ENCODE results near the gene KAZN. TPM values are rescaled to one million over a fixed set of nuclear protein-coding genes. Genes with fewer than 3 reads are reported as not detected.
A peak's percentile ranks its signal among the peaks of the same experiment; 100 is the strongest.

Gene KAZN
- total RNA-seq, 1 experiment from 2014 or later: 1.6 TPM

DNA sequence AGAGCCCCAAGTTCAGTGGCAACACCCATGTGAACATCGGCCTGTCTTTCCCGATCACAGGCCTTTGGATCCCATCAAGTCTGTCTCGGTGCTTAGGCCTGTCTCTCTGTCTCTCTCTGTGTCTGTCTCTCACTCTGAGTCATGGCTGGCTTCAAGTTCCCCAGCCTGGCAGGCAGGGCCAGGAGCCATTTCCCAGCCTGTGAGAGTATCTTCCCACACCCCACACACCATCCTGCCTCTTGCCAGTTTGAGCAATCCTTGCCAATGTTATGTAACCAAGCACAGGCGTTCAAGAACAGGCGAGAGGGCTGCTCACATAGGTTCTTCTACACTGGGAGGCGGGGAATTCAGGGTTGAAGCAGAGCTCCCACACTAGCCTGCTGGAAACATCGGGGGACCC is 485.1 kb downstream of the KAZN start:
- no peak for DNase-seq (ENCODE audit: low spot score)

DNA sequence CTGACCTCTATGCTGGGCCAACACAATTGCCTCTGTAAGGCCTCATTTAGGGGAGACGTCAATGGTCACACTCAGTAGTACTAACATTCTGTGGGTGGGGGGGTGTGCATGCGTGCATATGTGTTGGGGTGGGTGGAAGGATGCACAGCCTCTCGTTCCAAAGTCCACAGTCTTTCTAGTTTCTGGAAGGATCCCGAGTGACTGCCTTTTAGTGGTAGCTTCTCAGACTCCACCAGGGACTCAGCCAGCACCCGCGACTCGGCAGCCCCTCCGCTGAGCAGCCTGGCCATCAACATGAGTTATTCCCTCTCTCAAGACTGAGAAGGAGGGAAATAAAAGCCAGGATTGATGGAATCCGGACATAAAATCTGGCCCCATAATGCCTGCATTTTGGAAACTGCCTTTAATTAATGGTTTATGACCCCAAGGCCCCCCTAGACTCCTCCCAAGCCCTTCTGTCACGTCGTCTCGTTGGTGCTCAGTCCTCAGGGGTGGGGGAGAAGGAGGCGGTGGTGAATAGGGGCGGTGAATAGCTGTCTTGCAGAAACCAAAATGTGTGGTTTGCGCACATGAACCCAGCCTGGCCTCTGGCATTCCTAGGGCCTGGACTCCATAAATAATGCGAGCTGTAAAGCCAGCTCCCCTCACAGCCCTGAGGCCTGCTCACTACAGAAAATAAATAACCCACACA is 489.9 kb downstream of the KAZN start:
- DNase-seq (ENCODE audit: low spot score): no peak

DNA sequence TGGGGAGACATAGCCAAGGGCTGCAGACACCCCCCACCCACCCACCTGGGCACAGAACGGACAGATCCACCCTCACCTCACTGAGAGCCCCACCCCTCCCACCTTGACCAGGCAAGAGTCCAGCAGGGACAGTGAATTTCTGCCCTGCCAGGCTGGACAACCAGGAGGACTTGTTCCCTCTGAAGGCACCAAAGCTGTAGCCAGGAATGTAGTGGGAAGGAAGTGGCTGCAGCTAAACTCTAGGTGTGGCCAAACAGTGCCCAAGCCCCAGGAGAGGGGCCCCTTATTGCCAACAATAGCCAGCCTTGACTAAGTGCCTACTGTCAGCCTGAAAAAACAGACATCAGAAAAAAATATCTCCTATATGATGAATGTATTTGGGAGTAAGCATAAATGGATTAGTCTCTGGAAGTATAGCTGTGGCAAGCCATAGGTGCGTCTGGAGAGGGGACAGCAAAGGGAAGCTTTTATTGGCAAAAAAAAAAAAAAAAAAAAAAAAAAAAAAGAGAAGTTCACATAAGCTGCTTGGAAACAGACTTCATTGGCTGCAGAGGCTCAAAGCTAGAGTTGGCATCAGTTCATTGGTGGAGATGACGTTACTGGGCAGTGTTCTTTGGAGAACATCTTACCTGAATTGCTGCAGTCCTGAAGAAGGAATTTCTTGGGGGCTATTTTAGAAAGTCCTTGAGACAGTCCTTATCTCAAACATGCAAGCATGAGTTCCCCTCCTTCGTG is 490.9 kb downstream of the KAZN start:
- no peak for DNase-seq (ENCODE audit: low spot score)

DNA sequence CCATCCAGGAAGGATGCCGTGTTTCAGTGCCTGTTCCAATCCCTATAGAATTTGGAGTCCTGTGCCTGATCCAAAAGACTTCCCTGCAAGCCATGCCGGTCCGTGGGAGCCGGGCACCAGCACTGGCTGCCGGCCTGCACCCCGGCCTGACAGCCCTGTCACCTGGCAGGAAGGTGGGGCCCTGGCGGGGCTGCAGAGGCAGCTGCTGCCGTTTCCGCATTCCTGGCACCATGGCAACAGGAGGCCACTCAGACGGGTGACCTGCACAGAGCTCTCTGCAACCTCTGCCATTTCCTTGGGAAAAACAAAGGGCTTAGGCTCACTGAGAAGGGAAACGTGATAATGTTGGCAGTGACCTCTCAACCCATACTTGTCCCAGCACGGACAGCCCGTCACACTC is 491.9 kb downstream of the KAZN start:
- DNase-seq (ENCODE audit: low spot score): no peak

DNA sequence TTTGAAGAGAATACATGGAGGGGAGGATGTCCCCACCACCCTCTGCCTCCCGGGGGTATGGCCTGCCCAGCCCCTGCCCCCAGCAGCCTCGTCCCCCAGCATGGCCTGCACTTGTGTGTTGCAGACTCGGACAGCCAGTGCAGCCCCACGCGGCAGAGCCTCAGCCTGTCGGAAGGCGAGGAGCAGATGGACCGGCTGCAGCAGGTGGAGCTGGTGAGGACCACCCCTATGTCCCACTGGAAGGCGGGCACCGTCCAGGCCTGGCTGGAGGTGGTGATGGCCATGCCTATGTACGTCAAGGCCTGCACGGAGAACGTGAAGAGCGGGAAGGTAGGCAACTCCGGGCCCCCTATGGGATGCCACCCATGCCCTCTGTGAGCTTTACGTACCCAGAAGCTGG is 495.6 kb downstream of the KAZN start:
- no peak for DNase-seq (ENCODE audit: low spot score)

DNA sequence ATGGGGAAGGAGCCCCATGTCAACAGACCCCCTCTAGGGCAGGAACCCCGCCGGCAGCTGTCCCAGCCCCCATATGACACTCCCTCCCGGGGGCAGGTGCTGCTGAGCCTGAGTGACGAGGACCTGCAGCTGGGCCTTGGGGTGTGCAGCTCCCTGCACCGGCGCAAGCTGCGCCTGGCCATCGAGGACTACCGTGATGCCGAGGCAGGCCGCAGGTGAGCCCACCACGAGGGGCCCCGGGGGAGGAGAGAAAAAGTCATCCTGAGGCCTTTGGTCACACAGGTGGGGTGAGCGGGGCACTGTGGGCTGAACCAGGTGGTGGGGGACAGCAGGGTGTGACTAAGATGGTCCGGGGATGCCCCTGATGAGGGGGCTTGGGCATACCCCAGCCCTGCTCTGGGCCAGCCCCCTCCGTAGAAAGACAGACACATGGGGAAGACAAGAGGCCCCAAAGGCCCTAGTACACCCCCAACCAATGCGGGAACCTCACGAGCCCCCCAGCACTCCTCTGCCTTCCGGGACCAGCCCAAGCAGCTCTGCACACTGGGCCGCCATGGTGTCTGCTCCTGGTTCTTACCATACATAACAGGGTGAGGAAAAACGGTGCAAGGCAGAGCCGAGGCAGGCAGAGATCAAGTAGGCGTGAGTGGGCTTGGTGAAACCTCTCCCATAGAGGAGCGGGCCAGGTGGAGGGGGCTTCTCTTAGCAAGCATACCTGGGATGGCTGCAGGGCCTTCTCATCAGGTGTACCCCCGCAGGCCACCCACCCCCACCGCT is 496.4 kb downstream of the KAZN start:
- DNase-seq (ENCODE audit: low spot score): no peak

DNA sequence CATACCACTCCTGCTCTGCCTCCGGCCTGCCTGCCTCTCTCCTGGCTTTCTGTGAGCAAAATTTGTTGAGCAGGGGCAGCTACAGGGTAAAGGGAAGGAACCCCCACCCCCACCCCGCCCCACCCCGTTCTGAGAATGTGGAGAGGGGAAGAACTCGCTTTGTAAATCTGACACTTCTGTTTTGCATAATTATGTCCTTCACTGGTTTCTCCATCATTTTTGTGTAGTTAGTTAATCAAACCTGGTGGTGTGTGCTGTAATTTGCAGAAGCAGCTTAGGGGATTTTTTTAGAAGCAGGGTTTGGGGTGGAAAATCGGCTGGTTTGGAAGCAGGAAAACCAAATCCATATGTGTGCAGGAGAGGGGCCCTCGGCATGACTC is 497.0 kb downstream of the KAZN start:
- DNase-seq (ENCODE audit: low spot score): no peak

DNA sequence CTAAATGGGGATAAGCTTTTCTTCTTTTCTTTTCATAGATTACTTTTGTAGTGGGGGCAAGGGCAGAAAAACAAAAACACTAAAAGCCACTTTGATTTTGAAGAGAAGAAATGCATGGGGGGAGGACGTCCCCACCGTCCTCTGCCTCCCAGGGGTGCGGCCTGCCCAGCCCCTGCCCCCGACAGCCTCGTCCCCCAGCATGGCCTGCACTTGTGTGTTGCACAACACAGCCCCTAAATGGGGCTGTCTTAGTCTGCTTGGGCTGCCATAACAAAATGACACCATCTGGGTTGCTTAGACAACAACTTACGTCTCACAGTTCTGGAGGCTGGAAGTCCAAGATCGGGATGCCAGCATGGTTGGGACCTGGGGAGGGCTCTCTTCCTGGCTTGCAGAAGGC is 497.8 kb downstream of the KAZN start:
- DNase-seq (ENCODE audit: low spot score): no peak

DNA sequence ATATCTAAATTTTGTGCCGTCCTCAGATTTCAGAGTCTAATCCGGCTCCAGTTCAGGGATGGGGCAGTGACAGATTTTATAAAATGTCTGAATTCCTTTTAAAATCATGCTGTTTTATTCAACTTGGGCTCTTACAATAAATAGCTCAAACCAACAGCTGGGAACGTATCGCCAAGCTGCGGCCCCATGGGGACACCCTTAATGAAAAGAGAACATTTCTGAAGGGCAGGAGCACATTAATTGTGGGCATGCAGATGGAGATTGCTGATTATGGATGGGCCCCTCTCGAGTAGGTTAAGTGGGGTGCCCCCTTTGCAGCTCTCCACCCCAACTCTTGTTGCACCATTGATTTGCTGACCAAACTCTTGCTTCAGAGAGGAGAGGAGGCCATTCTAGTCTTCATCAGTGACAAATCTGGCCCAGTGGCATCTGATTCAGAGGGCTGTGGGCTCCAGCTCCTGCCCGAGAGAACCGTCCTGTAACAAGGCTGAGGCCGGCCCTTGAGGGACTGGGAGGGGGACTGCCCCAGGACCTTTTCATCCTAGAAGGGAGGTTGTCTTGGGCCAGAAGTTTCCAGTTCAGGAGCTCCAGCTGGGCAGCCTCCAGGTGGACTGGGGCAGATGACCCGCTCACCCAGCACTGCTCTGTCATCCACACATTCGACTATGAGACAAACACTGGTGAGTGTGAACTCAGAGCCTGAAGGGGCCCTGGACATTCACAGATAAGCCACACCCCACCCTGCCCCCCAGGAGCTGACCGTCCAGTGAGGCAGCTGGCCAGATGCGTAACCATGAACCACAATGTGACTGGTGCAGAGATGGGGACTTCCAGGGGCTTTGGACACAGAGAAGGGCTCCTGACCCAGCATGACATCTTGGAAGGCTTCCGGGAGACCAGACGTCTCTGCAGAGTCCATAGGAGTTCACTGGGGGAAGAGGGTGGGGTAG is 500.0 kb downstream of the KAZN start:
- no peak for DNase-seq (ENCODE audit: low spot score)

DNA sequence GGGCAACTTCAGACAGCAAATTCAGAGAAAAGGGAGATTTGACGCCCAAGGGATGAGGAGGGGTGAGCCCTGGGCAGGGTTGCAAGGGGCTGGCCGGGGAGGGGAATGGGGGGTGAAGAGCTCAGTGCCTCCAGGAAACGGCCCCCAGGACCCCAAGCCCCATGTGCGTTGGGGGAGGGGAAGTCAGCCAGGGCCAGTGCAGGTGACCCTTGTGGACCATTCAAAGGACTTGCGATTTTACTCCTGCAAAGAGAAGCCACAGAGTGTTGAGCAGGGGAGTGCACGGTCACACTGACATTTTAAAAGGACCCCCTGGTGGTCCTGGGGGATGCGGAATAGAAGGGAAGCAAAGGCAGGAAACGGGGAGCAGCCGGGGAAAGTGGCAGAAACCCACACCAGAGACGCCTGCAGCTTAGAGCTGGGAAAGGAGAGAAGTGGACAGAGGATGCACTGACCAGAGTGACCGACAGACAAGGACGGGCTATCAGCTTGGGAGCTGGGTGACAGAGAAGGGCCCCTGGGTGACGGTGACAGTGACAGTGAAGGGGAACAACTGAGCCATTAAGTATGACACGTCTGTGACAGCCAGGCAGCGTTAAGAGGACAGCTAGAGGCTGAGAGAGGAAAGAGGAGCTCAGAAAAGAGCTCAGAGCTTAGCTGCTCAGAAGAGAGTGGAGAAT is 501.1 kb downstream of the KAZN start:
- no peak for DNase-seq (ENCODE audit: low spot score)

DNA sequence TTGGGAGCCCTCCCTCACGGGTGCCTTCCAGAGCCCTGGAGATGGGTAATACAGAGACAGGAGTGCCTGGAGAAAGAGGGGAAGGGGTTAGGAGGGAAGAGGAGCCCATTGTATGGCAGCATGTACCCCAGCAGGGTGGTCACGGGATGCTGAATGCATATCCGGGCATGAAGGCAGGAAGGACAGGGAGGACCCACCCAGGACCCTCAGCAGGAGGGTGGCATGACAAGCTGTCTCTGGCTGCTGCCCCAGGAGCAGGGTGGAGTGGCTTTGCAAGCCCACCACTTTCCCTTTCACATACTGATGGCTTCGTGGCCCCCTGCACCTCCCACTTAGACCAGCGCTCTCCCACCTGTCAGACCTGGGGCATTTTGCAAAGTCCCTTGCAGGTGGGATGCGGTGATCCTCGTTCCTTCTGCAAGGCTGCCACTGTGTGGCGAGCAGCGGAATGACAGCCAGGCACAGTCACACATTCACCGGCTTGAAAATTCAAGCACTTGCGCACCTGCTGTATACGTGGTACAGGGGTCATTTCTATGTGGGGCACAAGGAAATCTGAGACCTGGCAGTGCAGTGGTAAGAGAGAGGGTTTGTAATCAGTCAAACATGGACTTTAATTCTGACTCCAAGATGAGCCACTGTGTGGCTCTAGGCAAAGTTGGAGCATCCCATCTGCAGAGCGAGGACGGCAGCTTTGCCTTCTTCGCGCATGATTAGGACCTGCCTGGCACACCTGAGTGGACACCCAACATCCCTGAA is 501.8 kb downstream of the KAZN start:
- DNase-seq (ENCODE audit: low spot score): peak; percentile 44

DNA sequence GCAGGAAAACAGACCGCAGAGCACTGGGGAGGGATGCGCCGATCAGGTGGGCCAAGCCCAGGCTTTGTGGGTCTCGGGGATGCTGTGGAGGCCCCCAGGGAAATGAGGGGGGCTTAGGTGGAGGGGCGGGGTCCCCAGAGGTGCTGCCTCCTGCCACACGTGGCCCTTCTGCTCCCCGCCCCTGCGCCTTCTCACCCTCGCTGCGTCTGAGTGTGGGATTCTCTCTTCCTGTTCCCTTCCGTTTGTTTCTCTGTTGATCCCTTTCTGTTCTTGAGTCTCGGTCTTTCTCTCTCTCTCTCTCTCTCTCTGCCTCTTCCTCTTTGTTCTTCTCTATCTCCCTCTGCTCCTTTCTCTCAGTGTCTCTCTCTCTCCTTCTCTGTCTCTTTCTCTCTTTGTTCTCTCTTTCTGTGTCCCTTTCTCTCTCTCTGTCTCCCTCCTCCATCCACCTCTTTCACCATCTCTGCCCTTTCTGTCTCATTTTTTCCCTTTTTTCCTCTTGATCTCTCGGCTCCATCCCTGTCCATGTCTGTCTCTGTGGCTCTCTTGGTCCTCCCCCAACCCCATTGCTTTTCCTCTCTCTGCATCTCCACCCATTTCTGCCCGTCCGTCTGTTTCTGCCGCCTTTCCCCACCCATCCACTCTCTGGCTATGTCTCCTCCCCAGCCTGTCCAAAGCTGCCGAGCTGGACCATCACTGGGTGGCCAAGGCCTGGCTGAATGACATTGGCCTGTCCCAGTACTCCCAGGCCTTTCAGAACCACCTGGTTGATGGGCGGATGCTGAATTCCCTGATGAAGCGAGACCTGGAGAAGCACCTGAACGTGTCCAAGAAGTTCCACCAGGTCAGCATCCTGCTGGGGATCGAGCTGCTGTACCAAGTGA is 502.6 kb downstream of the KAZN start:
- no peak for DNase-seq (ENCODE audit: low spot score)

DNA sequence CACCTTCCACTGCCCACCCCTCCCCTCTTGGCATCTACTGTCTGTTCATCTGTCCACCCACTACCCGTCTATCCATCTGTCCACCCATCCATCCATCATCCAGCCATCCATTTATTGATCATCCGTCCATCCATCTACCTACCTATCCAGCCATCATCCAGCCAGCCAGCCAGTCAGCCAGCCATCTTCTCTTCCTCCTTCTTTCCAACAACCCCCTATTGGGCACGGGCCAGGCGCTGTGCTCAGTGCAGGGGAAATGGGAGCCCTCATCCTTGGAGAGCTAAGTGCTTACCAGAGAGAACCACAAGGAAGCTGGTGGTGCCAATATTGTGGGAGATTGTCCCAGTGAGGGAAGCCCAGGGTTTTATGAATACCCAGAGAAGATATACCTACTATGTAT is 503.3 kb downstream of the KAZN start:
- DNase-seq (ENCODE audit: low spot score): no peak

DNA sequence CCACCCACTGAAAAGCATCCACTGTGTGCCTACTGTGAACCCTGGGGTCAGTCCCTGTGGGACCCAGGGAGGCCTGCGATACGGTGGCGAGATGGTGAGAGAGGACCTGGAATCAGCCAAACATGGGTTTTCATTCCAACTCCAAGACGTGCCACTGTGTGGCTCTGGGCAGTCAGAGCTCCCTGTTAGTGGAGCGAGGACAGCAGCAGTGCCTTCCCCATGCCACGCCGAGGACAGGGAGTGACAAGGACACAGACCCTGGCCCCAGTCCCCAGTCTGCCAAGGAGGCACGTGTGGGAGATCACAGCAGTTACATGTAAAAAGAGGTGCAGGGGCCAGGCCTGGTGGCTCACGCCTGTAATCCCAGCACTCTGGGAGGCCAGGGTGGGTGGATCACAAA is 504.2 kb downstream of the KAZN start:
- DNase-seq (ENCODE audit: low spot score): no peak

DNA sequence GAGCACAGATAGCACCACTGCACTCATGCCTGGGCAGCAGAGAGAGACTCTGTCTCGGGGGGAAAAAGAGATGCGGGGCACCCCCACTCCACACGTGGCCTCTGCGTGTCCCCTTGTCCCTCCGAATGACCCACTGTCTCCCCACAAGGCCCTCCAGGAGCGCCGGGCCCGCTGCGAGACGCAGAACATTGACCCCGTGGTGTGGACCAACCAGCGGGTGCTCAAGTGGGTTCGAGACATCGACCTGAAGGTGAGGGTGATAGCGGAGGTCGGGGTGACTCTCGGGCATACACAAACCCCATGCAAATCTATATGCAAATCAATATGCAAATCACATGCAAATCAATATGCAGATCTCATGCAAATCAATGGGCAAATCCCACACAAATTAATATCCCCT is 504.7 kb downstream of the KAZN start:
- no peak for DNase-seq (ENCODE audit: low spot score)

DNA sequence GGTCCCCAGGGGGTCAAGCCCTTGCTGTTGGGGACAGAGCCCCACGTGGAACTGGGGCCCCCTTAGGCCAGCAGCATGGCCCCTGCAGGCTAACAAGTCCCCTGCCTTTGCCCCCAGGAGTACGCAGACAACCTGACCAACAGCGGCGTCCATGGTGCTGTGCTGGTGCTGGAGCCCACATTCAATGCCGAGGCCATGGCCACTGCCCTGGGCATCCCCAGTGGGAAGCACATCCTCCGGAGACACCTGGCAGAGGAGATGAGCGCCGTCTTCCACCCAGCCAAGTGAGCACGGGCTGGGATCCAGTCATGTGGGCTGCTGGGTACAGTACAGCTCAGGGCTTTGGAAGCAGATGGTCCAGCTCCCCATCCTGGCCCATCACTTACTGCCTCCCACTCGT is 505.4 kb downstream of the KAZN start:
- no peak for DNase-seq (ENCODE audit: low spot score)

DNA sequence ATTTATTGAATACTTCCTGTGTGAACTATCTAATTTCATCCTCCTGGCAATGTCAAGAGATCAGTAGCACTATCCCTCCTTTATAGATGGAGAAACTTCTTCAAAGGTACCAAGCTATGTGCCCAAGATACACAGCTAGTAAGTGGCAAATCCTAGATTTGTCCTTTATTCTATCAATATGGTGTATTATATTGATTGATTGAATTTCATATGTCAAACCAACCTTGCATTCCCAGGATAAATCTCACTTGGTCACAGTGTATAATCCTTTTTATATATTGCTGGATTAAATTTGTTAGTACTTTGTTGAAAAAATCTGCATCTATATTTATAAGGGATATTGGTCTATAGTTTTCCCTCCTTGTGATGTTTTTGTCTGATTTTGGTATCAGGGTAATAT is 506.3 kb downstream of the KAZN start:
- DNase-seq (ENCODE audit: low spot score): no peak

DNA sequence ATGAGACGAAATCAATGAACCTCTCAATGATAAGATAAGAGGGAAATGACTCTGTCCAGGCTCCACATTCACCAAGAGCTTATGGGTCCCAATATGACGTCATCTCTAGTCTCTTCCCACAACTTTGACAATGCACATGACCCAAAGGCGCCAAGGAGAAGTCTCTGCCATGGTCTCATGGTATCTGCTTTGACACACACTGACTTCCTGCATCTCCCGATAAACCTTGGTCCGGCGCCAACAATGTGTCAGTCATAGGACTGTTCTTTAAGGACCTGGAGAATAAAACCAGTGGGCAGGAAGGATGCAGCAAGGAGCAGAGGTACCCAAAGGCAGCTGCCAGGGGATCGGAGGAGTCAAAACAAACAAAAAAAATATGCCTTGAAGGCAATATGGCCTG is 508.1 kb downstream of the KAZN start:
- DNase-seq (ENCODE audit: low spot score): no peak

DNA sequence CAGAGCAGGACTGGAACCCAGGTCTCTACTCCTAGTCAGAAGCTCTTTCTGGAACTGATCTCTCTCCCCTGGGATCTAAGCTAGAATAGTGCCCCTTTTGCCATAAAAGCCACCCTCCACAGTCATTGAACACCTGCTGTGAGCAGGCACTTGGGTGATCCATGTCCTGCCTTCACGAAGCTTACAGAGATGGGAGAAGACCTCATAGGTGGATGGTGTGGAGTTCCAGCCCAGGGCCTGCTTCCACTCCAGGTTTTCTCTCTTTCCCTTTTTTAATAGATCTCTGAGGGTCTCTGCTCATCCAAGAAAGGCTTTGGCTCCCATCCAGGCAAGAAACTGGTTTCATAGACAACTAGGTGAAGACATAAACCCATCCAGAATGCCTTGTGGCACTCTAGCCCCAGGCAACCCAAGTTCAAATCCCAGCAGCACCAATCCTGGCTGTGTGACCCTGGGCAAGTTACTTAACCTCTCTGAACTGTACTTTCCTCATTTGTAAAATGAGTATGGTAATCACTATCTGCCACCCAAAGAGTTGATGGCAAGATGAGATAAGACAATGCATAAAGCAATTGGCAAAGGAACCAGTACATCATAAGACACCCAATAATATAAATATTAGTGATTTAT is 508.7 kb downstream of the KAZN start:
- no peak for DNase-seq (ENCODE audit: low spot score)

Measured in H4 (cell line).